Activated CD4-positive, alpha-beta T cell treated with anti-CD3 and anti-CD28 coated beads, Interleukin-2, Interleukin-6, amounts not matched to agents 100 ng/mL and 50 ng/mL, durations not matched to agents 16 hours and 8 hours (primary cell): ENCODE measurements around the gene RUFY3.
"Not testable (repeated sequence)": the region's sequence is repeated elsewhere in the genome, so short reads cannot be mapped to it uniquely, and the experiment has no call there.

ENCODE experiments used
- DNase-seq: peaks from one replicate; pipeline ENCODE4 v3.0.0-alpha.2; 2020

The RUFY3 gene

DNA sequence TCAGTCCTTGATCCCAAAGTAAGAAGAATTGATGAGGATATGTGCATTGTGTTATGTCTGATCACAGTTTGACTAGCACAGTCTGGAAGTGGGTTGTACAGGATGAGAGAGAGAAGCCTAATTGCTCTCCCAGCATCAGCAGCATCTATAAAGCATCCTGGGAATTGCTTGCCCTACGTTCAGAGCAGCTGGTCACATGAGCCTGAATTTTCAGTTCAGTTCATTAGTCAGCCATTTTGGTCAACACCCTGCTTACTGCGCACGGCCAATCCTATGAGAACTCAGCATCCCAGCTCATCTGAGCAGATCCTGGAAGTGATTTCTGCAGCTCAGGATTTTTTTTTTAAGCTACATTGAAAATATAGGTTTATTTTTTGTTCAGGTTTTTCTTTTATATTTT lies at the start of gene RUFY3:
RUFY3 (plus strand) TSS at position 218 of the 400 bp plus-strand sequence. CDS start 610 bp downstream, outside the sequence.
- no peak for DNase-seq

DNA sequence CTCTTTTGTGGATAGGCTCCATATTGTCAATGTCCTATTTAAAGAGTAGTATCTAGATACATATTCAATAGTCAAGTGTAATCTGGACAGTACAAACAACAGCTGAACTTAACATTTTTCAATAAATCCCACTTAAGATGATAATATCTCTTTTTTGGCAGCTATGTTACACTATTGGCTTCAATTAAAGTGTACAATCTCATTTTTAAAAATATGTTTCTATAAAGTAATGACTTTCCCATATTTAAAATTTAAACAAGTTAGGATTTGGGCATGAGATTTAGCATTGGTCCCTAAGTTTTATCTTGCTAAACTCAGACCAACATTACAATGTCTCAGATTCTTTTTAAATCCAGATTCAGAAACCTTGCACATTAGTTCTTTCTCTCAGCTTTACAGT lies 47.6 kb upstream of the RUFY3 start:
- no peak for DNase-seq

GRCh38 chr4:70674731-70675130 lies 47.0 kb upstream of the RUFY3 start:
- DNase-seq, result no peak

DNA sequence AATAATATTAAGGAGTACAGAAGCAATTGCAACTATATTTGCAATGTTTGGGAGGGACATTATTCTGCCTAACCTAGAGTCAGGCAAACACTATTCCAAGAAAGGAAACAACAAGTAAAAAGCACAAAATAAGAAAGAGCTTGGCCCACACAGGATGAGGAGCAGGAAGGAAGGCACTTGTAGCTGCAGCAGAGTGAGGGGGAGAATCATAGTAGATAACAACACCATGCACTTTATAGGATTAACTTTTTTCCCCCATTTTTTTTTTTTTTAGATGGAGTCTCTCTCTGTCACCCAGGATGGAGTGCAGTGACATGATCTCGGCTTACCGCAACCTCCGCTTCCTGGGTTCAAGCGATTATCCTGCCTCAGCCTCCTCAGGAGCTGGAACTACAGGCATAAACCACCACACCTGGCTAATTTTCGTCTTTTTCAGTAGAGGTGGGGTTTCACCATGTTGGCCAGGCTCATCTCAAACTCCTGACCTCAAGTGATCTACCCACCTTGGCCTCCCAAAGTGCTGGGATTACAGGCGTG lies 45.1 kb upstream of the RUFY3 start:
- no peak for DNase-seq

- no peak for DNase-seq
Observed at GRCh38 chr4:70678383-70678999, 43.3 kb upstream of the RUFY3 start.

GRCh38 chr4:70680934-70681333 lies 40.8 kb upstream of the RUFY3 start:
- no peak for DNase-seq

GRCh38 chr4:70681704-70682103 lies 40.1 kb upstream of the RUFY3 start:
- DNase-seq, result no peak

DNA sequence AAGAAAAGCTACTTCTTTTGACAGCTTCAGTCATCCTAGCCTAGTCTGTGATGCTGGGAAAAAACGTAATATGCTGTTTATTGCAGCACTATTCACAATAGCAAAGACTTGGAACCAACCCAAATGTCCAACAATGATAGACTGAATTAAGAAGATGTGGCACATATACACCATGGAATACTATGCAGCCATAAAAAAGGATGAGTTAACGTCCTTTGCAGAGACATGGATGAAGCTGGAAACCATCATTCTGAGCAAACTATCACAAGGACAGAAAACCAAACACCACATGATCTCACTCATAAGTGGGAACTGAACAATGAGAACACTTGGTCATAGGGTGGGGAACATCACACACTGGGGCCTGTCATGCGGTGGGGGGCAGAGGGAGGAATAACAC lies 39.6 kb upstream of the RUFY3 start:
- DNase-seq, result not testable (repeated sequence)

- DNase-seq, result peak; percentile 11
Observed at GRCh38 chr4:70687392-70687791, 34.4 kb upstream of the RUFY3 start.

DNA sequence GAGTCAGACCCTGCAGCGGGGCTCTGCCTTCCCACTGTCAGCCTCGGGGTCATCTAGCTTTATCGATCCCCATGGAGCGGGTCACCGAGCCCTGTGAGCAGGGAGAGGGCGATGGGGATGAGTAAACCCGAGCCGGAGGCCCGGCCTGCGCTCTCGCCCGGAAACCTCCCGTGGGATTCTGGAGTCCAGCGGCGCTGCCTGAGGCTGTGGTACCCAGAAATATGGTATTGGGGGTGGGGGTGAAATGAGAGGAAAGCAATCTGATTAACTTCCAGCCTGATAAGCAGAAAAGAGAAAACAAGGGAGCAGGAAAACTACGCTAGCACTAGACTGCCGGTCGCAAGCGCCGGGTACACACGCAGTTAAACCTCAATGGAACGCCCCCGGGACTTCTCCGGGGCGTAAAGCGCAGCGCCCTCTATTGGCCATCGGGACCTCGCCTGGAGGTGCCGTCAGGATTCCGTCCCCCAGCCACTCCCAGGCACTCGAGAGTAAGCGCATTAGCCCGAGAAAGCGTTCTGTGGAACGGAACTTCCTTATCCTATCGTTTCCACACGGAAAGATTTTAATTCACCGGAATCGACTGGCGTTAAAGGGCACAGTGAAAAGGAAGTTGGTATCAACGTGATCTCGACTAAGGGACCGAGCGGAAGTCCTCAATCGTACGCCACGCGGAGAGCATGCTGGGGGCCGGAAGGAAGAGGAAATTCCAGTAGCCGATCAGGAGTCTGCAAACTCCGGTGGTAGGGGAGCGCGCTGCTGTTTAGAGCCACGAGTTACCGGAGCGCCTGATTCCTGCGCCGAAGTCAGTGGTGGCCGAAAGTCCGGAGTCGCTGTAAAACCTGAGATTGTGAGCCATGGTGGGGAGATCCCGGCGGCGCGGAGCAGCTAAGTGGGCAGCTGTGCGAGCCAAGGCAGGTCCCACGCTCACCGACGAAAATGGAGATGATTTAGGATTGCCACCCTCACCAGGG lies 33.7 kb upstream of the RUFY3 start, which contains the start of gene UTP3:
UTP3 (plus strand) TSS at position 712 of the 974 bp plus-strand sequence; CDS start at position 858, 146 bp downstream.
- DNase-seq, result peak; percentile 95

GRCh38 chr4:70688795-70689231 lies 33.0 kb upstream of the RUFY3 start:
- no peak for DNase-seq

GRCh38 chr4:70691661-70692060 lies 30.1 kb upstream of the RUFY3 start:
- DNase-seq, result no peak

DNA sequence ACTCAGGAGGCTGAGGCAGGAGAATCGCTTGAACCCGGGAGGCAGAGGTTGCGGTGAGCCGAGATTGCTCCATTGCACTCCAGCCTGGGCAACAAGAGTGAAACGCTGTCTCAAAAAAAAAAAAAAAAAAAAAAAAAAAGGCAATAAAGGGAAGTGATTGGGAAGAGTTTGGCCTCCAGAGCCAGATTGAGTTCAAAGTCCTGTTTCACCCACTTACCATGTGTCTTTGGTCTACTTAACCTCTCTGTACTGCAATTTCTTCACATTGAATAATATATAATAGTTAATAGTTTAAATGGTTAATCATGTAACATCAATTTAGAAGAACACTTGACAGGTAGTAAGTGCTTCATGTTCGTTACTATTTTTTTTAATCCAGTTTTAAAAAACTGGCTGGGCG lies 27.1 kb upstream of the RUFY3 start:
- DNase-seq, result not testable (repeated sequence)

GRCh38 chr4:70698435-70698834 lies 23.3 kb upstream of the RUFY3 start:
- DNase-seq, result not testable (repeated sequence)

- DNase-seq, result no peak
Observed at GRCh38 chr4:70700712-70701111, 21.1 kb upstream of the RUFY3 start.

GRCh38 chr4:70701271-70701670 lies 20.5 kb upstream of the RUFY3 start:
- DNase-seq, result no peak

DNA sequence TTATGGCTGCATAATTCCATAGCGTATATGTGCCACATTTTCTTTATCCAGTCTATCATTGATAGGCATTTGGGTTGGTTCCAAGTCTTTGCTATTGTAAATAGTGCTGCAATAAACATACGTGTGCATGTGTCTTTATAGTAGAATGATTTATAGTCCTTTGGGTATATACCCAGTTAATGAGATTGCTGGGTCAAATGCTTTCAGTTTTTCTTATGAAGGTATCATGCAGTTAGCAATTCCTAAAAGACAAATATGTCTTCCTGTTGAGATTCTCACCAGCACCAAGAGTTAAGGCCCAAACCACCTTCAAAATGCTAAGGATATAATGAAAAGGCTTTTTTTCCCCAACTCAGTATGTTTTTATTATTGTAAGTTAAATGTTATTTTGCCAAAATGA lies 19.2 kb upstream of the RUFY3 start:
- not testable (repeated sequence) for DNase-seq

DNA sequence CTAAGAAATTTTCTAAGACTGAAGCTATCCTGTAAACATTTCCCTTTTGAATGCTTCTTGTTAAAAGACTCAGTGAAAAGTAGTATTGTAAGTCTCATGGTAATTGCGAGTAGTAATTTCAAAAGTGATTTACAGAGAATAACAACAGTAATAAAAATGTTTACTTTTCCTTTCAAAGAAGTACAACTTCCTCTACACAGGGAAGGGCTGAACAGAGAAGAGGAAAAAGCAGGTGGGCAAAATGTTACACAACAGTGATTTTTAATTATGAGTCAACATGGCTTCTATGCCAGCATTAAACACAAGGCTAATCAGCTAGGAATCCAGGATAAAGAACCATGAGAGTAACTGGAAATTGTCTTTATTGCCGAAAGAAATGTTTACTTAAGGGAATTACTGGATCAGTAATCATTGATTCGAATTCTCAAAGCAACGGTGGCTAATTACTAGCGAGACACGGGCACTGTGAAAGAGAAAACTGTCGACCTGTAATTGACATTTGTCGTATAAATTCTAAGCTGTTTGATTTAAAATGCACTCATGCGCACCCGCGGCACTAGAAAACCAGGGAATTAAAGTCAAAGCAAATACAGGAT lies 18.0 kb upstream of the RUFY3 start:
- DNase-seq, result peak; percentile 13

DNA sequence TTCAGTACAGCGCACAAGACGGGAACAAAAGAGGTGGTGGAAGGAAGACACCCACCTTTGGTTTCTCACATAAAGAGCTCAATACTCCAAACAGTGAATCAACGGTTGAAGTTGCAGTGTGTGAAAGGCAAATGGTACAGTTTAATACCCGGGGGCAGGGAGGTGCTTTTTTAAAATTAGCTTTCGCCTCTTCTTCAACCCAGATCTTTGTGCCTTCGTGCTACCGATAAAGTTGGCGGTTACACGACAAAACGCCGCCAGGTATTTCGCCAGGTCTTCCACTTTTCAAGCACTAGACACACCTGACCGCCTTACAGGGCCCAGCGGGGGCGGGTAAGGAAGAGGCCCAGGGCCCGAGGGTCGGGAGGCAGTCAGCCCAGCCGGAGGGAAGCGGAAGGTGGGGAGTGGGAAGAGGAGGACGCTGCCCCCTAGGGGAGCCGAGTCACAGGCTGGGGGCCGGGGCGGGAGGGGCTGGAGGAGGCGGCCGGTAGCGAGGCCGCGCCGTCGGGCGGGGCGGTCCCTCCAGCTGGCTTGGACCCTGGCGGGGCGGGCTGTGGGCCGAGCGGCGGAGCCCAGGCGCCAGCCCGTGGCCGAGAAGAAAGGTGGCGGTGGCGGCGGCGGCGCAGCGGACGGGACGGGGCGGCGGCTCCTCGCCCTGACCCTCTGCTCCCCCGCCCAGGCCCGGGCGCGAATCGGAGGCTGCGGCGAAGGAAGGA lies 17.4 kb upstream of the RUFY3 start:
- peak; percentile 66 for DNase-seq

GRCh38 chr4:70704931-70705182 lies 16.9 kb upstream of the RUFY3 start:
- no peak for DNase-seq

GRCh38 chr4:70705183-70706043 lies 16.4 kb upstream of the RUFY3 start:
- DNase-seq, result peak; percentile 80

- DNase-seq, result no peak
Observed at GRCh38 chr4:70706044-70706461, 15.7 kb upstream of the RUFY3 start.
